Suprapubic skin (tissue), 4 donors: Measurements from ENCODE around the gene NLGN4X.

ENCODE experiments used
- EP300 ChIP-seq: sonication (generic); formaldehyde crosslinking; IDR thresholded peaks from one replicate; pipeline ENCODE4 v1.6.1; 2017; ENCODE audit warnings: antibody characterized with exemption
- POLR2A ChIP-seq, 2 donors: fragments of 450-650 bp; IDR thresholded peaks; one replicate each; pipeline ENCODE4 v1.6.1; 2017; ENCODE audit warnings: antibody characterized with exemption in 2 of 2, mild to moderate bottlenecking in 2 of 2, moderate library complexity in 2 of 2
- POLR2AphosphoS5 ChIP-seq, 3 donors: sonication (generic); formaldehyde crosslinking; IDR thresholded peaks; one replicate each; pipeline ENCODE4 v1.6.1; 2017; ENCODE audit warnings: antibody characterized with exemption in 3 of 3

GRCh38 chrX:6228720-6229119 is at the start of gene NLGN4X:
- TF ChIP-seq POLR2A (IDR thresholded peaks at IDR 0.05), result no peak
- no peak for TF ChIP-seq EP300
- TF ChIP-seq POLR2AphosphoS5 (IDR thresholded peaks at IDR 0.05), result no peak
